ENCODE results near the gene FCAMR.

FCAMR gene

GRCh38 chr1:206954459-206955342, 15.6 kb downstream of the FCAMR start:
- no peak overlapping the region for H3K4me3 ChIP-seq (ENCODE audit: low read depth in 1 of 2, low read length in 2 of 2)
- H3K36me3 ChIP-seq (ENCODE audit: insufficient read depth, low read length) = no peaks in the 10 kb centered on the region
- no peak overlapping the region for H3K27ac ChIP-seq (ENCODE audit: low read depth, low read length)
- no peaks in the 10 kb centered on the region for H3K4me1 ChIP-seq (ENCODE audit: insufficient read depth, low read length)
- H3K9me3 ChIP-seq (ENCODE audit: low read length) = no peaks in the 10 kb centered on the region
- H3K27me3 ChIP-seq (ENCODE audit: control insufficient read depth in 1 of 2, insufficient read depth in 2 of 2, low read length in 2 of 2) = no peaks in the 10 kb centered on the region
- H3K9ac ChIP-seq (ENCODE audit: low read length) = no peak overlapping the region

GRCh38 chr1:206953626-206954025, 16.6 kb downstream of the FCAMR start:
- Histone ChIP-seq H3K27ac (ENCODE audit: low read depth, low read length) (no peak overlapping the region), H3K27me3 (ENCODE audit: control insufficient read depth in 1 of 2, insufficient read depth in 2 of 2, low read length in 2 of 2) (no peaks in the 10 kb centered on the region), H3K36me3 (ENCODE audit: insufficient read depth, low read length) (no peaks in the 10 kb centered on the region), H3K9ac (ENCODE audit: low read length) (no peak overlapping the region), H3K4me3 (ENCODE audit: low read depth in 1 of 2, low read length in 2 of 2) (no peak overlapping the region), H3K9me3 (ENCODE audit: low read length) (no peaks in the 10 kb centered on the region), H3K4me1 (ENCODE audit: insufficient read depth, low read length) (no peaks in the 10 kb centered on the region)

GRCh38 chr1:206953126-206953525, 17.1 kb downstream of the FCAMR start:
- Histone ChIP-seq H3K9me3 (ENCODE audit: low read length) (no peaks in the 10 kb centered on the region), H3K9ac (ENCODE audit: low read length) (no peak overlapping the region), H3K4me3 (ENCODE audit: low read depth in 1 of 2, low read length in 2 of 2) (no peak overlapping the region), H3K36me3 (ENCODE audit: insufficient read depth, low read length) (no peaks in the 10 kb centered on the region), H3K27me3 (ENCODE audit: control insufficient read depth in 1 of 2, insufficient read depth in 2 of 2, low read length in 2 of 2) (no peaks in the 10 kb centered on the region), H3K4me1 (ENCODE audit: insufficient read depth, low read length) (no peaks in the 10 kb centered on the region), H3K27ac (ENCODE audit: low read depth, low read length) (no peak overlapping the region)

- Histone ChIP-seq H3K27ac (ENCODE audit: low read depth, low read length) (no peak overlapping the region), H3K27me3 (ENCODE audit: control insufficient read depth in 1 of 2, insufficient read depth in 2 of 2, low read length in 2 of 2) (no peaks in the 10 kb centered on the region), H3K4me1 (ENCODE audit: insufficient read depth, low read length) (no peaks in the 10 kb centered on the region), H3K36me3 (ENCODE audit: insufficient read depth, low read length) (no peaks in the 10 kb centered on the region), H3K4me3 (ENCODE audit: low read depth in 1 of 2, low read length in 2 of 2) (no peak overlapping the region), H3K9me3 (ENCODE audit: low read length) (no peaks in the 10 kb centered on the region), H3K9ac (ENCODE audit: low read length) (no peak overlapping the region)
Observed at GRCh38 chr1:206952171-206952570, 18.1 kb downstream of the FCAMR start.

GRCh38 chr1:206951318-206952100, 18.8 kb downstream of the FCAMR start:
- H3K27ac ChIP-seq (ENCODE audit: low read depth, low read length) = no peak overlapping the region

GRCh38 chr1:206949641-206950040, 20.6 kb downstream of the FCAMR start:
- no peaks in the 10 kb centered on the region for H3K9me3 ChIP-seq (ENCODE audit: low read length)
- no peak overlapping the region for H3K9ac ChIP-seq (ENCODE audit: low read length)
- H3K27ac ChIP-seq (ENCODE audit: low read depth, low read length) = no peak overlapping the region
- H3K4me3 ChIP-seq (ENCODE audit: low read depth in 1 of 2, low read length in 2 of 2) = no peak overlapping the region
- no peaks in the 10 kb centered on the region for H3K36me3 ChIP-seq (ENCODE audit: insufficient read depth, low read length)
- no peaks in the 10 kb centered on the region for H3K4me1 ChIP-seq (ENCODE audit: insufficient read depth, low read length)
- H3K27me3 ChIP-seq (ENCODE audit: control insufficient read depth in 1 of 2, insufficient read depth in 2 of 2, low read length in 2 of 2) = no peaks in the 10 kb centered on the region

More at GRCh38 chr1:206951318-206952100, 18.8 kb downstream of the FCAMR start:
- Histone ChIP-seq H3K4me3 (ENCODE audit: low read depth in 1 of 2, low read length in 2 of 2) (no peak overlapping the region), H3K36me3 (ENCODE audit: insufficient read depth, low read length) (no peaks in the 10 kb centered on the region), H3K9ac (ENCODE audit: low read length) (no peak overlapping the region), H3K4me1 (ENCODE audit: insufficient read depth, low read length) (no peaks in the 10 kb centered on the region), H3K9me3 (ENCODE audit: low read length) (no peaks in the 10 kb centered on the region), H3K27me3 (ENCODE audit: control insufficient read depth in 1 of 2, insufficient read depth in 2 of 2, low read length in 2 of 2) (no peaks in the 10 kb centered on the region)

- H3K9me3 ChIP-seq (ENCODE audit: low read length) = no peaks in the 10 kb centered on the region
- no peaks in the 10 kb centered on the region for H3K27me3 ChIP-seq (ENCODE audit: control insufficient read depth in 1 of 2, insufficient read depth in 2 of 2, low read length in 2 of 2)
- no peaks in the 10 kb centered on the region for H3K4me1 ChIP-seq (ENCODE audit: insufficient read depth, low read length)
- H3K27ac ChIP-seq (ENCODE audit: low read depth, low read length) = no peak overlapping the region
- no peak overlapping the region for H3K9ac ChIP-seq (ENCODE audit: low read length)
- H3K4me3 ChIP-seq (ENCODE audit: low read depth in 1 of 2, low read length in 2 of 2) = no peak overlapping the region
- no peaks in the 10 kb centered on the region for H3K36me3 ChIP-seq (ENCODE audit: insufficient read depth, low read length)
Observed at GRCh38 chr1:206949208-206949607, 21.1 kb downstream of the FCAMR start.

- Histone ChIP-seq H3K9me3 (ENCODE audit: low read length) (no peaks in the 10 kb centered on the region), H3K27ac (ENCODE audit: low read depth, low read length) (no peak overlapping the region), H3K9ac (ENCODE audit: low read length) (no peak overlapping the region), H3K4me1 (ENCODE audit: insufficient read depth, low read length) (no peaks in the 10 kb centered on the region), H3K27me3 (ENCODE audit: control insufficient read depth in 1 of 2, insufficient read depth in 2 of 2, low read length in 2 of 2) (no peaks in the 10 kb centered on the region), H3K4me3 (ENCODE audit: low read depth in 1 of 2, low read length in 2 of 2) (no peak overlapping the region), H3K36me3 (ENCODE audit: insufficient read depth, low read length) (no peaks in the 10 kb centered on the region)
Observed at GRCh38 chr1:206947255-206947654, 23.0 kb downstream of the FCAMR start.

GRCh38 chr1:206946261-206946660, 24.0 kb downstream of the FCAMR start, which contains the start of gene PIGR:
Gene PIGR, minus strand, starts transcription at chr1:206946466. Its CDS starts 5,935 bp downstream, at chr1:206940531.
- Histone ChIP-seq H3K27ac (ENCODE audit: low read depth, low read length) (no peak within 1 kb of the TSS), H3K36me3 (ENCODE audit: insufficient read depth, low read length) (no peaks in the 10 kb centered on the region), H3K4me3 (ENCODE audit: low read depth in 1 of 2, low read length in 2 of 2) (no peak within 1 kb of the TSS), H3K9me3 (ENCODE audit: low read length) (no peaks in the 10 kb centered on the region), H3K9ac (ENCODE audit: low read length) (no peak within 1 kb of the TSS), H3K27me3 (ENCODE audit: control insufficient read depth in 1 of 2, insufficient read depth in 2 of 2, low read length in 2 of 2) (no peaks in the 10 kb centered on the region), H3K4me1 (ENCODE audit: insufficient read depth, low read length) (no peaks in the 10 kb centered on the region)

- H3K9me3 ChIP-seq (ENCODE audit: low read length) = no peaks in the 10 kb centered on the region
- no peaks in the 10 kb centered on the region for H3K4me1 ChIP-seq (ENCODE audit: insufficient read depth, low read length)
- no peak overlapping the region for H3K4me3 ChIP-seq (ENCODE audit: low read depth in 1 of 2, low read length in 2 of 2)
- H3K9ac ChIP-seq (ENCODE audit: low read length) = no peak overlapping the region
- no peaks in the 10 kb centered on the region for H3K27me3 ChIP-seq (ENCODE audit: control insufficient read depth in 1 of 2, insufficient read depth in 2 of 2, low read length in 2 of 2)
- no peak overlapping the region for H3K27ac ChIP-seq (ENCODE audit: low read depth, low read length)
- no peaks in the 10 kb centered on the region for H3K36me3 ChIP-seq (ENCODE audit: insufficient read depth, low read length)
Observed at GRCh38 chr1:206945779-206946178, 24.5 kb downstream of the FCAMR start.

- H3K4me3 ChIP-seq (ENCODE audit: low read depth in 1 of 2, low read length in 2 of 2) = no peak overlapping the region
- no peak overlapping the region for H3K9ac ChIP-seq (ENCODE audit: low read length)
- no peak overlapping the region for H3K27ac ChIP-seq (ENCODE audit: low read depth, low read length)
- no peaks in the 10 kb centered on the region for H3K4me1 ChIP-seq (ENCODE audit: insufficient read depth, low read length)
- H3K27me3 ChIP-seq (ENCODE audit: control insufficient read depth in 1 of 2, insufficient read depth in 2 of 2, low read length in 2 of 2) = no peaks in the 10 kb centered on the region
- no peaks in the 10 kb centered on the region for H3K9me3 ChIP-seq (ENCODE audit: low read length)
- no peaks in the 10 kb centered on the region for H3K36me3 ChIP-seq (ENCODE audit: insufficient read depth, low read length)
Observed at GRCh38 chr1:206944703-206945102, 25.6 kb downstream of the FCAMR start.

Measured in muscle layer of colon (tissue), 2 donors.